Measurements from ENCODE around the gene TH. TPM values are rescaled to one million over a fixed set of nuclear protein-coding genes. Genes with fewer than 3 reads are reported as not detected.

The TH gene
- total and polyA plus RNA-seq, 2 donors (not counting 1 experiment from before 2014, with no cell fraction given): not detected

GRCh38 chr11:2133241-2134021 lies 38.2 kb downstream of the TH start:
- Histone ChIP-seq H3K36me3 (replicated peaks in 1 of 2; ENCODE audit: control extremely low read depth in 1 of 2, control insufficient read depth in 1 of 2, extremely low read depth in 1 of 2, insufficient read depth in 2 of 2, low read length in 1 of 2) (no peaks in the 10 kb centered on the region), H3K4me1 (ENCODE audit: control insufficient read depth in 2 of 2, insufficient read depth in 2 of 2, low read length in 2 of 2) (peaks cover 9 to 12% of the 10 kb centered on the region in 2 donors), H3K27ac (ENCODE audit: low read length in 2 of 2) (no peak overlapping the region), H3K27me3 (replicated peaks in 1 of 4; ENCODE audit: control extremely low read depth in 1 of 4, control insufficient read depth in 3 of 4, insufficient read depth in 4 of 4, low read length in 3 of 4) (peaks cover 0 to 46% (median 10%) of the 10 kb centered on the region in 4 experiments), H3K79me2 (ENCODE audit: control insufficient read depth, insufficient read depth, low read length) (no peaks in the 10 kb centered on the region), H3K4me3 (ENCODE audit: control extremely low read depth in 1 of 5, extremely low read depth in 1 of 5, insufficient read depth in 1 of 5, low read depth in 2 of 5, low read length in 4 of 5) (no peak overlapping the region), H3K4me2 (replicated peaks; ENCODE audit: low read depth, low read length, poor library complexity, severe bottlenecking) (no peak overlapping the region), H3K9me3 (ENCODE audit: control extremely low read depth in 1 of 3, control insufficient read depth in 2 of 3, insufficient read depth in 1 of 3, low read length in 2 of 3) (peaks cover 0 to 3% (median 0%) of the 10 kb centered on the region in 3 donors), H2AFZ (ENCODE audit: insufficient read depth, low read depth, low read length, poor library complexity, severe bottlenecking) (no peak overlapping the region), H3K9ac (ENCODE audit: low read length) (no peak overlapping the region), H4K20me1 (ENCODE audit: control insufficient read depth, insufficient read depth, low read length, poor library complexity, severe bottlenecking) (no peaks in the 10 kb centered on the region)
- DNase-seq (no peak), ATAC-seq (ENCODE audit: low read depth) (no peak)
- Mint-ChIP-seq H3K27ac (no peak overlapping the region), H3K4me1 (peaks cover 11% of the 10 kb centered on the region), H3K4me3 (no peak overlapping the region), H3K27me3 (peaks cover 30% of the 10 kb centered on the region), H3K9me3 (ENCODE audit: insufficient read depth) (peaks cover 4% of the 10 kb centered on the region)
- WGBS (ENCODE audit: insufficient coverage): 69% methylated on average over 33 of the region's 33 CpGs
- CTCF ChIA-PET: interaction anchor here (1.6 kb wide), 1 partner anchor 17 kb away, joined by 8 read pairs; no protein-coding TSS in a partner anchor
- no peak for TF ChIP-seq CTCF (IDR thresholded peaks at IDR 0.05)
- TF ChIP-seq EZH2 (IDR thresholded peaks at IDR 0.05; ENCODE audit: borderline replicate concordance, insufficient read depth, low read depth, low read length, poor library complexity, severe bottlenecking): no peak
- intact Hi-C loops (cut with micrococcal nuclease): no loop called here
- POLR2A ChIA-PET: no interaction called here

GRCh38 chr11:2132874-2133240 lies 38.8 kb downstream of the TH start:
- DNase-seq: no peak
- Histone ChIP-seq H2AFZ (ENCODE audit: insufficient read depth, low read depth, low read length, poor library complexity, severe bottlenecking) (no peak overlapping the region), H3K27ac (ENCODE audit: low read length in 2 of 2) (no peak overlapping the region), H3K36me3 (replicated peaks in 1 of 2; ENCODE audit: control extremely low read depth in 1 of 2, control insufficient read depth in 1 of 2, extremely low read depth in 1 of 2, insufficient read depth in 2 of 2, low read length in 1 of 2) (no peaks in the 10 kb centered on the region), H3K9me3 (ENCODE audit: control extremely low read depth in 1 of 3, control insufficient read depth in 2 of 3, insufficient read depth in 1 of 3, low read length in 2 of 3) (peaks cover 0 to 3% (median 0%) of the 10 kb centered on the region in 3 donors), H3K9ac (ENCODE audit: low read length) (no peak overlapping the region), H3K4me3 (ENCODE audit: control extremely low read depth in 1 of 5, extremely low read depth in 1 of 5, insufficient read depth in 1 of 5, low read depth in 2 of 5, low read length in 4 of 5) (no peak overlapping the region), H3K27me3 (replicated peaks in 1 of 4; ENCODE audit: control extremely low read depth in 1 of 4, control insufficient read depth in 3 of 4, insufficient read depth in 4 of 4, low read length in 3 of 4) (peaks cover 0 to 46% (median 10%) of the 10 kb centered on the region in 4 experiments), H3K4me1 (ENCODE audit: control insufficient read depth in 2 of 2, insufficient read depth in 2 of 2, low read length in 2 of 2) (peaks cover 9% of the 10 kb centered on the region in 2 donors), H4K20me1 (ENCODE audit: control insufficient read depth, insufficient read depth, low read length, poor library complexity, severe bottlenecking) (no peaks in the 10 kb centered on the region), H3K4me2 (replicated peaks; ENCODE audit: low read depth, low read length, poor library complexity, severe bottlenecking) (no peak overlapping the region), H3K79me2 (ENCODE audit: control insufficient read depth, insufficient read depth, low read length) (no peaks in the 10 kb centered on the region)
- H3K27me3 Mint-ChIP-seq: peaks cover 30% of the 10 kb centered on the region
- H3K4me1 Mint-ChIP-seq: peaks cover 8% of the 10 kb centered on the region
- CTCF ChIA-PET: interaction anchor here (1.6 kb wide), 1 partner anchor 18 kb away, joined by 8 read pairs; no protein-coding TSS in a partner anchor
- 35% methylated on average over 22 of the region's 24 CpGs for WGBS (ENCODE audit: insufficient coverage)
- TF ChIP-seq CTCF (IDR thresholded peaks at IDR 0.05) (no peak), EZH2 (IDR thresholded peaks at IDR 0.05; ENCODE audit: borderline replicate concordance, insufficient read depth, low read depth, low read length, poor library complexity, severe bottlenecking) (no peak)
- POLR2A ChIA-PET: no interaction called here
- no peak overlapping the region for H3K4me3 Mint-ChIP-seq
- ATAC-seq (ENCODE audit: low read depth): no peak
- no peak overlapping the region for H3K27ac Mint-ChIP-seq
- peaks cover 4% of the 10 kb centered on the region for H3K9me3 Mint-ChIP-seq (ENCODE audit: insufficient read depth)
- intact Hi-C loops (cut with micrococcal nuclease): no loop called here
